ENCODE data around the gene RAD51B. TPM values are rescaled to one million over a fixed set of nuclear protein-coding genes. Genes with fewer than 3 reads are reported as not detected.

RAD51B gene
- total and polyA plus RNA-seq, 9 of the 15 experiments (the other 6 are each of a cell fraction or from before 2014, with no cell fraction given), result 8.5 to 17.3 (median 11.3) TPM

- TF ChIP-seq ZMIZ1 (IDR thresholded peaks at IDR 0.05; ENCODE audit: low read depth in 2 of 2, low read length in 2 of 2), result no peak
- TF ChIP-seq HNRNPLL (IDR thresholded peaks at IDR 0.05; ENCODE audit: low read depth, low read length, poor library complexity, severe bottlenecking), result no peak
- no peak for TF ChIP-seq THRA (IDR thresholded peaks at IDR 0.05)
- no peak for TF ChIP-seq ZNF431 (CRISPR knock-in tag; IDR thresholded peaks at IDR 0.05)
- TF ChIP-seq MYBL2 (IDR thresholded peaks at IDR 0.05; ENCODE audit: low read depth), result no peak
- TF ChIP-seq MYBL2 (CRISPR knock-in tag; IDR thresholded peaks at IDR 0.05; ENCODE audit: borderline replicate concordance), result no peak
- TF ChIP-seq PTTG1 (tag; IDR thresholded peaks at IDR 0.05; ENCODE audit: low read depth), result no peak
- no peak for TF ChIP-seq HNRNPH1 (optimal IDR thresholded peaks at IDR 0.05; ENCODE audit: low read depth, low read length)
- TF ChIP-seq MTA1 (IDR thresholded peaks at IDR 0.05; ENCODE audit: borderline replicate concordance), result no peak
- no peak for TF ChIP-seq TAF9B (IDR thresholded peaks at IDR 0.05; ENCODE audit: partially characterized antibody)
Measured at GRCh38 chr14:68523326-68523610, 703.7 kb downstream of the RAD51B start (continued).

Data from K562 (cell line).